SK-N-SH (cell line): ENCODE results near the gene EIPR1. TPM values are rescaled to one million over a fixed set of nuclear protein-coding genes. Genes with fewer than 3 reads are reported as not detected.
A peak's percentile ranks its signal among the peaks of the same experiment; 100 is the strongest.

Experiments
- CTCF ChIA-PET: fragments of 300-600, 350-600 bp; formaldehyde crosslinking; extraction: SDS; loops from one replicate; lab custom pipeline; 2021; lab: Yijun Ruan, JAX
- POLR2A ChIA-PET: fragments of 350-600 bp; sonication (Branson Sonifier 250); formaldehyde crosslinking; extraction: SDS; loops from one replicate; lab custom pipeline; 2020; ENCODE audit warnings: antibody characterized with exemption, inconsistent platforms; lab: Yijun Ruan, JAX
- DNase-seq: peaks from one replicate; pipeline ENCODE4 v3.0.0; 2012
- H2AFZ ChIP-seq: fragments of 200-600 bp; sonication (generic); 2 replicates; pipeline ENCODE4 v1.8.1; 2016; ENCODE audit warnings: antibody characterized with exemption, mild to moderate bottlenecking, low read depth
- H3F3A ChIP-seq: fragments of 200-600 bp; sonication (generic); replicated peaks from 2 replicates; pipeline ENCODE3; 2016; ENCODE audit warnings: antibody characterized with exemption, mild to moderate bottlenecking; ENCODE audit not compliant: insufficient read depth
- H3K27ac ChIP-seq, 2 experiments: fragments of 200-500 bp in 1 of 2; fragments of 200-600 bp in 1 of 2; sonication (Bioruptor generic) in 1 of 2; sonication (generic), shearing (Covaris generic) in 1 of 2; 2 replicates each; pipeline versions ENCODE4 v1.5.1 to v1.6.1; 2014 to 2016; ENCODE audit warnings: low read depth in 2 of 2, inconsistent platforms in 1 of 2, low read length in 1 of 2, mild to moderate bottlenecking in 1 of 2, mixed read lengths in 1 of 2
- H3K27me3 ChIP-seq: fragments of 200-600 bp; sonication (generic), shearing (Covaris generic); 2 replicates; pipeline ENCODE4 v1.6.1; 2016; ENCODE audit warnings: mixed run types; ENCODE audit not compliant: insufficient read depth
- H3K36me3 ChIP-seq, 2 experiments: fragments of 200-500 bp in 1 of 2; fragments of 200-600 bp in 1 of 2; sonication (Bioruptor generic) in 1 of 2; sonication (generic) in 1 of 2; replicated peaks in 1 of 2; 2 replicates each; pipeline versions ENCODE3 to v1.5.1; 2014 to 2016; ENCODE audit warnings: low read length in 1 of 2, mild to moderate bottlenecking in 1 of 2; ENCODE audit not compliant: insufficient read depth in 2 of 2, control insufficient read depth in 1 of 2
- H3K4me1 ChIP-seq, 2 experiments: fragments of 200-500 bp in 1 of 2; fragments of 200-600 bp in 1 of 2; sonication (Bioruptor generic) in 1 of 2; sonication (generic), shearing (Covaris generic) in 1 of 2; 2 replicates each; pipeline versions ENCODE4 v1.5.1 to v1.6.1; 2014 to 2016; ENCODE audit warnings: low read depth in 1 of 2, low read length in 1 of 2, mixed run types in 1 of 2; ENCODE audit not compliant: insufficient read depth in 2 of 2, control insufficient read depth in 1 of 2
- H3K4me2 ChIP-seq: fragments of 200-600 bp; sonication (generic), shearing (Covaris generic); 2 replicates; pipeline ENCODE4 v1.6.1; 2017; ENCODE audit warnings: mixed run types
- H3K4me3 ChIP-seq, 2 experiments: fragments of 200-500 bp in 1 of 2; fragments of 200-600 bp in 1 of 2; sonication (Bioruptor generic) in 1 of 2; sonication (generic), shearing (Covaris generic) in 1 of 2; 2 replicates each; pipeline versions ENCODE4 v1.5.1 to v1.8.1; 2014 to 2016; ENCODE audit warnings: low read depth in 2 of 2, inconsistent platforms in 1 of 2, low read length in 1 of 2, mild to moderate bottlenecking in 1 of 2, mixed read lengths in 1 of 2, moderate library complexity in 1 of 2
- H3K79me2 ChIP-seq: fragments of 200-600 bp; sonication (generic); 2 replicates; pipeline ENCODE4 v1.8.1; 2017; ENCODE audit warnings: mild to moderate bottlenecking; ENCODE audit not compliant: insufficient read depth
- H3K9ac ChIP-seq: fragments of 200-600 bp; sonication (generic); 2 replicates; pipeline ENCODE4 v1.6.1; 2017; ENCODE audit warnings: mixed run types
- H3K9me2 ChIP-seq: fragments of 200-600 bp; sonication (generic); 2 replicates; pipeline ENCODE4 v1.6.1; 2017; ENCODE audit warnings: mixed run types
- H3K9me3 ChIP-seq: fragments of 200-600 bp; sonication (generic); 2 replicates; pipeline ENCODE4 v1.6.1; 2017; ENCODE audit warnings: mixed run types, mild to moderate bottlenecking, moderate library complexity
- H4K20me1 ChIP-seq: fragments of 200-600 bp; sonication (generic); 2 replicates; pipeline ENCODE4 v1.6.1; 2017; ENCODE audit warnings: mild to moderate bottlenecking, mixed run types; ENCODE audit not compliant: insufficient read depth
- EZH2phosphoT487 ChIP-seq: fragments of 200-600 bp; sonication (generic); IDR thresholded peaks from 2 replicates; pipeline ENCODE4 v1.6.1; 2017; ENCODE audit warnings: low read depth, mixed run types, mild to moderate bottlenecking, antibody characterized with exemption, moderate library complexity, borderline replicate concordance
- RCOR1 ChIP-seq: fragments of 150-350 bp; IDR thresholded peaks from 2 replicates; pipeline ENCODE4 v1.6.1; 2017; ENCODE audit warnings: antibody characterized with exemption, low read length
- SIN3A ChIP-seq: IDR thresholded peaks from 2 replicates; pipeline ENCODE4 v1.6.1; 2012; ENCODE audit warnings: low read depth, mild to moderate bottlenecking, low read length, moderate library complexity, borderline replicate concordance
- YY1 ChIP-seq: IDR thresholded peaks from 2 replicates; pipeline ENCODE4 v1.4.0; 2012; ENCODE audit warnings: low read depth, mild to moderate bottlenecking
- WGBS: methylation state at CpG from one replicate; pipeline ENCODE4 v1.1.6; 2017; ENCODE audit warnings: low lambda C conversion rate; 5-methylcytosine and 5-hydroxymethylcytosine counted together
- polyA plus RNA-seq, 3 experiments: library from polyadenylated mRNA; depleted of rRNA; stranded (reverse); fragments of >200 nt; gene quantifications; 2 replicates each; pipeline ENCODE4 v1.2.3, GENCODE V29; 2012
- TF ChIP-seq, protein P1 (sequence below): IDR thresholded peaks from 2 replicates; pipeline ENCODE4; 2012
- TF ChIP-seq, protein P2 (sequence below): fragments of 150-350 bp; IDR thresholded peaks from 2 replicates; pipeline ENCODE4 v1.6.1; 2017; ENCODE audit warnings: antibody characterized with exemption, low read length, low read depth, borderline replicate concordance

EIPR1 gene
- polyA plus RNA-seq, 1 of the 3 experiments (the other 2 are of a cell fraction): 85.9 TPM

DNA sequence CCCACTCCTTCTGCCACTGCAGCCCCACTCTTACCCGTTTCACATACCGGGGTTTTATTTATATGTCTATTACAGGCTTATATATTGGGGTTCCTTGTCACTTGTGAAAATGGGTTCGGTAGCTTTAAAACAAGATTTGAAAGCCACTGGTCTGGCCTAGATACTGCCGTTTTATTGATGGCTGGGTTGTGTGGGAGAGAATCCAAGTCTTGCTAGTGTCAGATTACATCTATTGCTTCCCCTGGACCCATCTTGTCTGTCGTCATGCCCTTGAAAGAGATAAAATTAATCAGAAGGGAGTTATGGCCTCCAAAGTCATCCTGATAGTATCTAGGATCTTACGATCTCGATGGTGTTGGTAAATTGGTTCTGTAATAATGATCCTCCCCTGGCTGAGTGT is 79.4 kb downstream of the EIPR1 start:
- H3K27me3 ChIP-seq: no peaks in the 10 kb centered on the region
- peaks cover under 1 to 75% of the 10 kb centered on the region in 2 experiments; a peak in 3 of 4 replicates for H3K4me1 ChIP-seq
- 88% methylated on average over 7 of the region's 7 CpGs for WGBS
- H3K9me3 ChIP-seq: no peaks in the 10 kb centered on the region
- H3K27ac ChIP-seq: no peak overlapping the region; a peak in 1 of 4 replicates
- no peak overlapping the region for H2AFZ ChIP-seq
- no peaks in the 10 kb centered on the region for H3K9me2 ChIP-seq
- no peak overlapping the region for H3K4me3 ChIP-seq
- H3K9ac ChIP-seq: no peak overlapping the region
- H3K79me2 ChIP-seq: no peaks in the 10 kb centered on the region; the same call in 1 of the 2 replicates
- H3K4me2 ChIP-seq: no peak overlapping the region
- ChIA-PET CTCF (interaction anchor here (1.1 to 1.7 kb wide), 3 partner anchors 12 to 149 kb away, joined by 3 to 4 read pairs (median 3); no protein-coding TSS in a partner anchor), POLR2A (interaction anchor here (1.3 kb wide), 1 partner anchor 171 kb away, joined by 3 read pairs; no protein-coding TSS in a partner anchor)
- H3F3A ChIP-seq: no peaks in the 10 kb centered on the region
- TF ChIP-seq YY1: no peak
- TF ChIP-seq RCOR1: 0 out of 2 replicates have a peak, but pooled peaks have one; percentile 16
- peaks cover 5% of the 10 kb centered on the region; the same call in 1 of the 2 replicates for H4K20me1 ChIP-seq
- no peak for DNase-seq
- peaks cover 6 to 13% of the 10 kb centered on the region in 2 experiments for H3K36me3 ChIP-seq

DNA sequence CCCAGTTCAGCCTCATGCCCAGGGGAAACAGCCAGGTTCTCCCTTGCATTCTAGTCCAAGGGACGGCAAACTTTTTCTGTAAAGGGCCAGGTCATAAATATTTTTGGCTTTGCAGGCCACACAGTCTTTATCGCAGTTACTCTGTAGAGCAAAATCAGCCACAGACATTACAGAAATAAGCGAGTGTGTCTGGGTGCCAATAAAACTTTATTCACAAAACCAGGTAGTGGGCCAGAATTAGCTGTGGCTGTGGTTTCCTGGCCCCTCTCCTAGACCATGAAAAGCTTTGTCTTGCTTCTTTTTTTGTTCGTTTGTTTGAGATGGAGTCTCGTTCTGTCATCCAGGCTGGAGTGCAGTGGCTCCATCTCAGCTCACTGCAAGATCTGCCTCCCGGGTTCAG is 80.1 kb downstream of the EIPR1 start:
- Histone ChIP-seq H3K79me2 (peaks cover under 1% of the 10 kb centered on the region; the same call in 1 of the 2 replicates), H3K4me1 (peaks cover 0 to 74% of the 10 kb centered on the region in 2 experiments; a peak in 2 of 4 replicates), H3K9me2 (no peaks in the 10 kb centered on the region), H4K20me1 (peaks cover 8% of the 10 kb centered on the region; the same call in 1 of the 2 replicates), H2AFZ (no peak overlapping the region), H3K36me3 (peaks cover 6 to 13% of the 10 kb centered on the region in 2 experiments), H3K4me2 (no peak overlapping the region), H3K4me3 (no peak overlapping the region), H3K27ac (no peak overlapping the region; a peak in 1 of 4 replicates), H3K27me3 (no peaks in the 10 kb centered on the region), H3F3A (no peaks in the 10 kb centered on the region), H3K9me3 (no peaks in the 10 kb centered on the region), H3K9ac (no peak overlapping the region)
- WGBS: 93% methylated on average over 6 of the region's 6 CpGs
- CTCF ChIA-PET: interaction anchor here (1.1 to 1.7 kb wide), 4 partner anchors 11 to 149 kb away, joined by 3 to 4 read pairs (median 3); no protein-coding TSS in a partner anchor
- TF ChIP-seq, protein P1, sequence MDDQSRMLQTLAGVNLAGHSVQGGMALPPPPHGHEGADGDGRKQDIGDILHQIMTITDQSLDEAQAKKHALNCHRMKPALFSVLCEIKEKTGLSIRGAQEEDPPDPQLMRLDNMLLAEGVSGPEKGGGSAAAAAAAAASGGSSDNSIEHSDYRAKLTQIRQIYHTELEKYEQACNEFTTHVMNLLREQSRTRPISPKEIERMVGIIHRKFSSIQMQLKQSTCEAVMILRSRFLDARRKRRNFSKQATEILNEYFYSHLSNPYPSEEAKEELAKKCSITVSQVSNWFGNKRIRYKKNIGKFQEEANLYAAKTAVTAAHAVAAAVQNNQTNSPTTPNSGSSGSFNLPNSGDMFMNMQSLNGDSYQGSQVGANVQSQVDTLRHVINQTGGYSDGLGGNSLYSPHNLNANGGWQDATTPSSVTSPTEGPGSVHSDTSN: no peak
- TF ChIP-seq, protein P2, sequence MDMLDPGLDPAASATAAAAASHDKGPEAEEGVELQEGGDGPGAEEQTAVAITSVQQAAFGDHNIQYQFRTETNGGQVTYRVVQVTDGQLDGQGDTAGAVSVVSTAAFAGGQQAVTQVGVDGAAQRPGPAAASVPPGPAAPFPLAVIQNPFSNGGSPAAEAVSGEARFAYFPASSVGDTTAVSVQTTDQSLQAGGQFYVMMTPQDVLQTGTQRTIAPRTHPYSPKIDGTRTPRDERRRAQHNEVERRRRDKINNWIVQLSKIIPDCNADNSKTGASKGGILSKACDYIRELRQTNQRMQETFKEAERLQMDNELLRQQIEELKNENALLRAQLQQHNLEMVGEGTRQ: no peak
- TF ChIP-seq SIN3A: no peak
- TF ChIP-seq EZH2phosphoT487: no peak
- no peak for DNase-seq
- POLR2A ChIA-PET: interaction anchor here (1.3 kb wide), 1 partner anchor 170 kb away, joined by 3 read pairs; no protein-coding TSS in a partner anchor
